ENCODE data around the gene TMC3.

GRCh38 chr15:81299630-81300273, 74.3 kb downstream of the TMC3 start:
- no peak for TF ChIP-seq CTCF (IDR thresholded peaks at IDR 0.05 in 2 of 3, conservative IDR thresholded peaks at IDR 0.05 in 1 of 3; ENCODE audit: control insufficient read depth in 2 of 3, extremely low read depth in 1 of 3, insufficient read depth in 1 of 3, low read depth in 3 of 3, low read length in 3 of 3)
- TF ChIP-seq JUNB (IDR thresholded peaks at IDR 0.05), result no peak
- no peak for TF ChIP-seq ELK1 (IDR thresholded peaks at IDR 0.05; ENCODE audit: low read depth, low read length)
- no peak for TF ChIP-seq SMC3 (IDR thresholded peaks at IDR 0.05; ENCODE audit: borderline replicate concordance, low read length)
- TF ChIP-seq ZNF274 (IDR thresholded peaks at IDR 0.05; ENCODE audit: insufficient read depth, insufficient read length), result no peak
- TF ChIP-seq BMI1 (IDR thresholded peaks at IDR 0.05; ENCODE audit: borderline replicate concordance), result no peak
- no peak for TF ChIP-seq CBX5 (IDR thresholded peaks at IDR 0.05; ENCODE audit: low read depth)
- TF ChIP-seq EP300 (IDR thresholded peaks at IDR 0.05; ENCODE audit: borderline replicate concordance in 1 of 2, control insufficient read depth in 1 of 2, low read depth in 2 of 2, low read length in 2 of 2), result no peak
- TF ChIP-seq ZBED1 (IDR thresholded peaks at IDR 0.05; ENCODE audit: borderline replicate concordance), result no peak
- no peak for TF ChIP-seq IRF5 (IDR thresholded peaks at IDR 0.05; ENCODE audit: borderline replicate concordance)
- TF ChIP-seq FOXK2 (IDR thresholded peaks at IDR 0.05), result no peak
- TF ChIP-seq CBFB (IDR thresholded peaks at IDR 0.05; ENCODE audit: low read depth), result no peak
- TF ChIP-seq RCOR1 (conservative IDR thresholded peaks at IDR 0.05; ENCODE audit: low read depth, low read length), result no peak
- no peak for TF ChIP-seq JUND (IDR thresholded peaks at IDR 0.05; ENCODE audit: low read depth, low read length)
